SU-DHL-6 (cell line): ENCODE results near the gene B3GALT6.

Source experiments
- EZH2phosphoT487 ChIP-seq: fragments of 200-600 bp; sonication (generic), shearing (Covaris generic); conservative IDR thresholded peaks from 2 replicates; pipeline ENCODE4 v1.6.1; 2018; ENCODE audit warnings: mild to moderate bottlenecking, antibody characterized with exemption, low read length, moderate library complexity, mixed read lengths
- TF ChIP-seq, protein P1 (sequence below): fragments of 200-600 bp; sonication (generic); IDR thresholded peaks from one replicate; pipeline ENCODE4 v1.5.1; 2017; ENCODE audit warnings: antibody characterized with exemption, mild to moderate bottlenecking, low read length, moderate library complexity; ENCODE audit not compliant: insufficient read depth, poor library complexity, severe bottlenecking

DNA sequence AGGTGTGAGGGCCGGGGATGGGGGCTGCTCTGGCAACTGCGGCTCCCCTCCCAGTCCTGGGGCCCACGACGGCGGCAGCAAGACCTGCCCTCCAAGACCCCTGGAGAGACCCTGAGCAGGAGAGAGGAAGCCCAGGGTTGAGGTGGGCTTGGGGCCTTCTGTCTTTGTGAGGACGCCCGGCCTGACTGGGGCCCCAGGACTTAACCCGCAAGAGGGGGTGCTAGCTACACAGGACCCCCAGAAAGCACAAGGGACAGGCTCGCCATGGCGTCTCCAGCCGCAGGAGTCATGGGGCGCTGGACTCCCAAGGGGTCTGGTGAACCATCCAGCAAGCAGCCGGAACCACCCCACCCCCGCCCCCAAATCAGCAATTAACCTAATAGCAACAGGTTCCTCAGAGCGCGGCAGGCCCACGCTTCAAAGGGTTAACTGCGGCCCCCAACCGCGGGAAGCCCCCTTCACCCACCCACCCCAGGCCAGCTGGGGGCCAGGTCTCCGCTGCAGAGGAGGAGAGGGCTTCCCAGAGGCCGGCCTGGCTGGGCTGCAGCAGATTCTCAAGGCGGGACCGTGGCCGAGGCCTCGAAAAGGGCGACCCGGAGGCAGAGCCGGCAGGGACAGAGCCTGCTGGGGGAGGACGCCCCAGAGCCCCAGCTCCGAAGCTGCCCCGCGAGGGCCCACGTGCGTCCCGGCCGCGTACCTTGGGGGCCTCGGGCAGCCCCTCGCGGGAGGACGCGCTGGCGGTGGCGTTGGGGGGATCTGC, 14.0 kb downstream of the B3GALT6 start:
- TF ChIP-seq, protein P1, sequence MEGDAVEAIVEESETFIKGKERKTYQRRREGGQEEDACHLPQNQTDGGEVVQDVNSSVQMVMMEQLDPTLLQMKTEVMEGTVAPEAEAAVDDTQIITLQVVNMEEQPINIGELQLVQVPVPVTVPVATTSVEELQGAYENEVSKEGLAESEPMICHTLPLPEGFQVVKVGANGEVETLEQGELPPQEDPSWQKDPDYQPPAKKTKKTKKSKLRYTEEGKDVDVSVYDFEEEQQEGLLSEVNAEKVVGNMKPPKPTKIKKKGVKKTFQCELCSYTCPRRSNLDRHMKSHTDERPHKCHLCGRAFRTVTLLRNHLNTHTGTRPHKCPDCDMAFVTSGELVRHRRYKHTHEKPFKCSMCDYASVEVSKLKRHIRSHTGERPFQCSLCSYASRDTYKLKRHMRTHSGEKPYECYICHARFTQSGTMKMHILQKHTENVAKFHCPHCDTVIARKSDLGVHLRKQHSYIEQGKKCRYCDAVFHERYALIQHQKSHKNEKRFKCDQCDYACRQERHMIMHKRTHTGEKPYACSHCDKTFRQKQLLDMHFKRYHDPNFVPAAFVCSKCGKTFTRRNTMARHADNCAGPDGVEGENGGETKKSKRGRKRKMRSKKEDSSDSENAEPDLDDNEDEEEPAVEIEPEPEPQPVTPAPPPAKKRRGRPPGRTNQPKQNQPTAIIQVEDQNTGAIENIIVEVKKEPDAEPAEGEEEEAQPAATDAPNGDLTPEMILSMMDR = no peak
- no peak for TF ChIP-seq EZH2phosphoT487
